ENCODE data around the gene MACROD2. TPM values are rescaled to one million over a fixed set of nuclear protein-coding genes. Genes with fewer than 3 reads are reported as not detected.

Gene MACROD2
- total RNA-seq, 1 donor from 2014 or later, result not detected

- intact Hi-C loops (cut with micrococcal nuclease), result no loop called here
These were observed 1816.6 kb downstream of the MACROD2 start for GRCh38 chr20:15811951-15812350.

GRCh38 chr20:15812696-15813095 lies 1817.4 kb downstream of the MACROD2 start:
- intact Hi-C loops (cut with micrococcal nuclease), result no loop called here

GRCh38 chr20:15814360-15814759 lies 1819.0 kb downstream of the MACROD2 start:
- intact Hi-C loops (cut with micrococcal nuclease), result no loop called here

- intact Hi-C loops (cut with micrococcal nuclease), result no loop called here
These were observed 1819.6 kb downstream of the MACROD2 start for GRCh38 chr20:15814911-15815310.

- intact Hi-C loops (cut with micrococcal nuclease), result no loop called here
These were observed 1822.0 kb downstream of the MACROD2 start for GRCh38 chr20:15817351-15817750.

- intact Hi-C loops (cut with micrococcal nuclease), result no loop called here
These were observed 1823.3 kb downstream of the MACROD2 start for GRCh38 chr20:15818651-15819071.

- intact Hi-C loops (cut with micrococcal nuclease), result no loop called here
These were observed 1828.4 kb downstream of the MACROD2 start for GRCh38 chr20:15823718-15824117.

- intact Hi-C loops (cut with micrococcal nuclease), result no loop called here
These were observed 1832.3 kb downstream of the MACROD2 start for GRCh38 chr20:15827628-15828027.

- intact Hi-C loops (cut with micrococcal nuclease), result no loop called here
These were observed 1835.9 kb downstream of the MACROD2 start for GRCh38 chr20:15831201-15831600.

GRCh38 chr20:15832512-15832911 lies 1837.2 kb downstream of the MACROD2 start:
- intact Hi-C loops (cut with micrococcal nuclease), result no loop called here

GRCh38 chr20:15834857-15835256 lies 1839.5 kb downstream of the MACROD2 start:
- intact Hi-C loops (cut with micrococcal nuclease), result no loop called here

GRCh38 chr20:15835811-15836210 lies 1840.5 kb downstream of the MACROD2 start:
- intact Hi-C loops (cut with micrococcal nuclease), result no loop called here

- intact Hi-C loops (cut with micrococcal nuclease), result no loop called here
These were observed 1841.3 kb downstream of the MACROD2 start for GRCh38 chr20:15836634-15837033.

- intact Hi-C loops (cut with micrococcal nuclease), result no loop called here
These were observed 1842.2 kb downstream of the MACROD2 start for GRCh38 chr20:15837563-15837962.

- intact Hi-C loops (cut with micrococcal nuclease), result no loop called here
These were observed 1843.2 kb downstream of the MACROD2 start for GRCh38 chr20:15838466-15838865.

- intact Hi-C loops (cut with micrococcal nuclease), result no loop called here
These were observed 1845.5 kb downstream of the MACROD2 start for GRCh38 chr20:15840636-15841301.

- intact Hi-C loops (cut with micrococcal nuclease), result no loop called here
These were observed 1847.6 kb downstream of the MACROD2 start for GRCh38 chr20:15842872-15843271.

- intact Hi-C loops (cut with micrococcal nuclease), result no loop called here
These were observed 1848.5 kb downstream of the MACROD2 start for GRCh38 chr20:15843777-15844176.

GRCh38 chr20:15847196-15847784 lies 1852.0 kb downstream of the MACROD2 start:
- intact Hi-C loops (cut with micrococcal nuclease), result no loop called here

GRCh38 chr20:15848126-15848525 lies 1852.8 kb downstream of the MACROD2 start:
- intact Hi-C loops (cut with micrococcal nuclease), result no loop called here

- intact Hi-C loops (cut with micrococcal nuclease), result no loop called here
These were observed 1853.8 kb downstream of the MACROD2 start for GRCh38 chr20:15848995-15849610.

- intact Hi-C loops (cut with micrococcal nuclease), result no loop called here
These were observed 1856.4 kb downstream of the MACROD2 start for GRCh38 chr20:15851576-15852215.

Measured in T-helper 1 cell treated with Interleukin-12 subunit alpha and Interleukin-12 subunit beta and Interleukin-4 antibody, amounts not matched to agents 30 ng/mL and 1 ng/mL, for 36 hours (primary cell).